Measurements from ENCODE around the gene C14orf132.

DNA sequence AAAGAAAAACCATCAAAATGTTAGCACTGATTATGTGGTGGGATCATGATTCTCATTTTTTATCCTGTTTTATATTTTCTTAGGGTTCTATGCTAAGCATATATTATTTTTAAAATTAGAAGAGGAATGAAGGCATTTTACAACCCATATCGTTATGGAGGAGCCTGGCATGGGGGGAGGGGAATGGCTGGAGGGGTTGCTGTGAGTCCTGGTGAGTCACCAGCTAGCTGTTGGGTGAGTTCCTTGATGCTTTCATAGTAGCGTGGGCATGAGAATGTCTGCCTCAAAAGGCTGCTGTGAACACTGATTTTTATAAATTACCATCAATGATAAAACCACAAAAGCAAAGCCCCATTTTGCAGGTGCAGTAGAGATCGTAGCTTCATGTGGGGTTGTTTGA lies 46.9 kb downstream of the C14orf132 start:
- TF ChIP-seq CTCF (IDR thresholded peaks at IDR 0.05) = no peak
- TF ChIP-seq POLR2A (IDR thresholded peaks at IDR 0.05) = no peak

Data from esophagus squamous epithelium (tissue), 4 donors.